Measurements from ENCODE around the gene CREG2.
"Not testable (repeated sequence)": the region's sequence is repeated elsewhere in the genome, so short reads cannot be mapped to it uniquely, and the experiment has no call there.

CREG2 gene

DNA sequence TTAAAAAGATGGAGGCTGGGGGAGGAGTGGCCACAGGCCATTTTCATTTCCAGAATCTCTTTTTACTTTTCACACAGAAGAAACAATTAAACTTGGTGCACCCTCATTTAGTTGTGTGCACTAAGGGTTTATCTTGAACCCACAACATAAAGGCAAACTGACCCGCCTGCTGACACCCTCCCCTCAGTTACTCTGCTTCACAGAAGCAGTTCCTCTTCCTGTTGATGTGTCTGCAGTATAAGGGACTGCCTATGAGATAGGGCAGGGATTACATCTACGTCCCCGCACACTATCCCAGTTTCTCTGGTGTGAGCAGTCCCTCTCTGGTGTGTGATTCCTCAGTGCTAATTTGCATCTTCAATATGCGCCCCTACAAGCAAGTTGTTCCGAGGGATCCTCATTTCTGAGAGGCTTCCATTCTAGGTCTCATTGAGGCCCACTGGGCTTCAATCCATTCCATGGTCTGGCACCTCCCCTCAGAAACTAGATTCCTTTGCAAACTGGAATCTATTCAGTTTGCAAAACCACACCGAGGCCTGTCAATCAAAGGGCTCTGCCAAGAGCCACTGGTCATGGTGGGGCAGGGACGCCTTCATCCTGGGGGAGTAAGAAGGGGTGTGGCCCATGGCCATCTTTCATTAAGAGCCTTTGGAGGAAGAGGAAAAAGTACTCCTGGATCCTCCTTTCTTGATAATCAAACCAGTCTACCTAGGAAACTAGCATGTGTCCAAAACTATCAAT is 12.3 kb downstream of the CREG2 start:
- DNase-seq (ENCODE audit: low read depth) = no peak

DNA sequence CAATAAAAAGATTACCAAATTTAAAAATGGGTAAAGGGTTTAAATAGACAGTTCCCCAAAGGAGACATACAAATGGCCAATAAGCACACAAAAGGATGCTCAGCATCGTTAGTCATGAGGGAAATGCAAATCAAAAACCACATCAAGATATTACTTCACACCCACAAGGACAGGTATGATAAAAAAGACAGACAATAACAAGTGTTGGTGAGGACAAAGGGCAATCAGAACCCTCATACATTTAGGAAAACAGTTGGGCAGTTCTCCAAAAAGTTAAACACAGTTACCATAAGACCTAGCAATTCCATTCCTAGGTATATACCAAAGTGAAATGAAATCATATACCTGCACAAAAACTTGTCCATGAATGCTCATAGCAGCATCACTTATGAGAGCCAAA is 14.5 kb downstream of the CREG2 start:
- no peak for DNase-seq (ENCODE audit: low read depth)

DNA sequence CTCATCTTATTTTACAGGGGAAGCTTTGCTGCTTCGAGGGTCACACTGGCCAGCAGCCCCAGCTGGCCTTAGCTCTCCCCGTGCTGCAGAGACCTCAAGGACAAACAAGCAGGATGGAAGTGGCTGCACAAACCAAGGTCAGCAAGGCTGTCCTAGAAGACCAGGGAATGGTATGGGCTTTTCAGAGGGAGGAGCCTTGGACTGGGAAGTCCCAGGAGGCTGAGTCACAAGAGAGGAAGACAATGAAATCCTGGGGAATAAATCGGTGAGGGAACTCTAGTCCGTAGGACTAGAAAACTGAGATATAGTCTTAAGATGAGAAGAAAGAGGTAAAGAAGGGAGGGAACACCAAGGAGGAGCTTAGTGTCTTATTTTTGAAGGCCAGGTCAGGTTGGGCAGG is 15.7 kb downstream of the CREG2 start:
- no peak for DNase-seq (ENCODE audit: low read depth)

DNA sequence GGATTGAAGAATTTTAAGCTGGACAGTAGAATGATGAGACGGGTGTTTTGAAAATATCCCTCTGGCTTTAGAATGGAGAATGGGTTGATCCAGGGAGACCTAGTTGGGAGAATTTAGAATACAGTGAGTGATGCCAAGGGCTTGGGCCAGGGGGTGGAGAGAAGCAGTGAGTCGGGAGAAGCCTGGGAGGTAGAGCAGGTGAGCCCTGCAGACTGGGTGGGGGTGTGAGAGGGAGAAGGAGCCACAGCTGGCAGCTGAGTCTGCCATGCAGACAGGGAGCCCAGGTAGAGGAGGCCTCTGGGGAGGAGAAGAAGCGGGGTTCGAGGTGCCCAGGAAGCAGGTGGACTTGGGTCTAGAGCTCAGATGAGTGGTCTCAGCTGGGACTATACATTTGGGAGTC is 18.2 kb downstream of the CREG2 start:
- DNase-seq (ENCODE audit: low read depth) = no peak

DNA sequence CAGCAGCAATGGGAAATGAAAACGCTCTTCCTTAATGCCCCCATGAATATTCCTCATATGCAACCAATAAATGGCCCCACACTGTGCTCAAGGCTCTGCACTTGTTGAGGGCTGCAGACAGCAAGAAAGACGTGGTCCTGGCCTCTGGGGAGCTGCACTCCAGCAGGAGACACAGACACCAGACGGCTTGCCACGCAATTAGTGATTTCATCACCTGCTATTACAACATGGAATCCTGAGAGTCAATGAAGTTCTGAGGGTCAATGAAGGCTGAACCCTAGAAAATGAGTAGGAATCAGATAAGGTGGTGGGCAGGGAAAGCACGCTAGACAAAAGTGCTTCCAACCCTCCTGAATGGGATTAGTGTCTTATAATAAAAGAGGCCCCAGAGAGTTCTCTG is 18.9 kb downstream of the CREG2 start:
- DNase-seq (ENCODE audit: low read depth) = no peak

DNA sequence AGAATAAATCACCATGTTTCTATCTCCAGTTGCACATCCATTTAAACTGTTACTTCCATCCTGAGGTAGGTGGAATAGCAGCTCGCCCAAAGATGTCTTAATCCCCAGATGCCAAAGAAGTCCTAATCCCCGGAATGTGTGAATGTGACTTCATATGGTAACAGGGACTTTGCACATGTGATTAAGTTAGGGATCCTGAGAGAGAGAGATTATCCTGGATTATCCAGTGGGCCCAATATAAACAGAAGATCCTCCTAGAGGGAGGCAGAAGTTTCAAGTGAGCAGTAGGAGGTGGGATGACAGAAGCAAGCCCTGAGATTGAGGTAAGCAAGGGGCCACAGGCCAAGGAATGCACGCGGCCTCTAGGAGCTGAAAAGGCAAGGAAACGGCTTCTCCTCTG is 19.8 kb downstream of the CREG2 start:
- no peak for DNase-seq (ENCODE audit: low read depth)

DNA sequence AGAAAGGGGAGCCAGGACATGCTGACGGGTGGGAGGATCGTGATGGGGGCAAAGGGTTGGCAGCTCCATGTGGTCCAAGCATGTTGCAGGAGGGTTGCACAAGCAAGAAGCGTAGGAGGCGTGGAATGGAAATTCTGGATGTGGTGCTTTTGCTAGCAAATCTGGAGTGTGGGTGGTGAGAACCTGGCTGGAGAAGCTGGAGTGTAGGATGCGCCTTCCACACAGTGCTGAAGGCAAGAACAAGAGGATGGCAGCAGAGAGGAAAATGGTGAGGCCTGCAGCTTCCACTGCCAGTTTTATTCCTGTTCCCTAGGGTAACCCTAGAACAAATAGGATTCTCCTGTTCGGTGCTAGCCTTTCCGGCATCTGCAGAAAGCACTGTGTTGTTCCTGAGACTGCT is 22.4 kb downstream of the CREG2 start:
- DNase-seq (ENCODE audit: low read depth) = no peak

DNA sequence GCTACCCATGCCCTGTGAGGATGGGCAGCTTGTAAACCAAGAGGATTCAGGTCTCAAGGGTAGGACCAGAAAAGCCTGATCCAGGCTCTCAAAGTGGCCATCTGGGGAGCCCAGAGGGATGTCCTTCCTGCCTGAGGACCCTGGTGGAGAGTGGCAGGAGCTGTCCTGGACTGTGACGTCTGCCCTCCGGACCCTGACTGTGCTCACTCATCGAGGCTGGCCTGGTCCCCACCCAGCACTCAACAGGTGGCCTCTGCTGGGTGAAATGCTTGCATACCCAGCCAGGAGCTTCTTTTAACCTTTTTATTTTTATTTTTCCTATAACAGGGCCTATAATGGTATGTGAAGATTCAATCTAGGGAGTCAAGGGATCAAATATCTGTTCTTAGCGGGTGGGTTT is 24.5 kb downstream of the CREG2 start:
- DNase-seq (ENCODE audit: low read depth) = no peak

DNA sequence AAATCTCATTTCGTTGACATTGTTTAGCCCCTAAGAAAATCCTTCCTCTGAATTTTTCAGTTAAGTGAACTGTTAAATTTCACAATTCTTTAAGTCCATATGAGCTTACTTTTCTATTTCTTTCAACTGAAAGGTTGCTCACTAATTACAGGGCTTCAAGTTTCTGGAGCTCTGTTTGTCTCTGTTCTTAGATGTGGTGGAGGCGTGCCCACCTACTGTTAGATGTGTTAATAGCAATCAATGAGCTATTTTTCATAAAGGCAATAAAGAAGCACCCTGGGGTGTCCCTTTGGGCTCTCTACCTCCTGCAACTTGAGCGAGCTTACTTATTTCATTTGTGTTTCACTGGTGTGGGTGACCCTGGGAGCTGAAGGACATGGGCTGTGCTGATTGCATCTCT is 25.0 kb downstream of the CREG2 start:
- no peak for DNase-seq (ENCODE audit: low read depth)

DNA sequence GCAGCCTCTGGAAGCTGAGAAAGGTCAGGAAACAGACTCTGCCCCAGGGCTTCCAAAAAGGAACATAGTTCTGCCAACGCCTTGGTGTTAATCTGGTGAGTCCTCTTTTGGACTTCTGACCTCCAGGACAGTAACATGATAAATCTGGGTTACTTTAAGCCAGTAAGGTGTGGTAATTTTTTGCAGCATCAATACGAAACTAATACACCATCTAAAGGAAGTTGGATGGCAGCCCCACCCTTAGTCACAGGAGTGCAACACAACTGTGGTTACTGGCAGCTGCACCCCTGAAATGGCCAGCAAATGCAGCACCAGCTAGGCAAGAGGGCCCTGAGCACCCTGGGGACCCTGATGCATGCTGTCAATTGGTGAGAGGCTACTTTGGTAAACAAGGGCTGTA is 25.8 kb downstream of the CREG2 start:
- no peak for DNase-seq (ENCODE audit: low read depth)

DNA sequence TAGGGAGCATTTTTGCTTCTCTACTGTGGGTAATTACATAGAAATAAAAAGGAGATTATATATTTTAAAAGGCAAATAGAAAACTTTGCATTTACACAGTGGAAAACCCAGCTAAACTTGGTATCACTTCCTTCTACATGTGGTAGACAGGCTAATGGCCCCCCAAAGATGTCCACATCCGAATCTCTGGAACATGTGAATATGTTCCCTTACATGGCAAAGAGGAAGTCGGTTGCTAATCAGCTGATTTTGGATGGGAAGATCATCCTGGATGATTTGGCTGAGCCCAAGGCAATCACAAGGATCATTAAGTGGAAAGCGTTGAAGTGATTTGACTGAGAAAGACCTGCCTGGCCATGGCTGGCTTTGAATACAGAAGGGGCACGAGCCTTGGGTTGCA is 26.2 kb downstream of the CREG2 start:
- no peak for DNase-seq (ENCODE audit: low read depth)

DNA sequence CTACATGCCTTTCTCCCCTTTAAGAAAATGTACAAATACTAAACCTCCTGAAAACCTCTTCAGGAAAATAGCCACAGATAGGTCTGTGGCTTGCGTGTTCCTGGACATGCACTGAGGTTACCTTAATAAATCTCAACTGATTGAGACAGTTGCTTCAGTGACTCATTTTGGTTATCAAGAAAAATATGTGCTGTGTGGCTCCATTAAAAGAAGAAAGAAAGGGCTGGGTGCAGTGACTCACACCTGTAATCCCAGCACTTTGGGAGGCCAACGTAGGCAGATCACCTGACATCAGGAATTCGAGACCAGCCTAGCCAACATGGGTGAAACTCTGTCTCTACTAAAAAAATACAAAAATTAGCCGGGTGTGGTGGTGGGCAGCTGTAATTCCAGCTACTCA is 27.1 kb downstream of the CREG2 start:
- no peak for DNase-seq (ENCODE audit: low read depth)

DNA sequence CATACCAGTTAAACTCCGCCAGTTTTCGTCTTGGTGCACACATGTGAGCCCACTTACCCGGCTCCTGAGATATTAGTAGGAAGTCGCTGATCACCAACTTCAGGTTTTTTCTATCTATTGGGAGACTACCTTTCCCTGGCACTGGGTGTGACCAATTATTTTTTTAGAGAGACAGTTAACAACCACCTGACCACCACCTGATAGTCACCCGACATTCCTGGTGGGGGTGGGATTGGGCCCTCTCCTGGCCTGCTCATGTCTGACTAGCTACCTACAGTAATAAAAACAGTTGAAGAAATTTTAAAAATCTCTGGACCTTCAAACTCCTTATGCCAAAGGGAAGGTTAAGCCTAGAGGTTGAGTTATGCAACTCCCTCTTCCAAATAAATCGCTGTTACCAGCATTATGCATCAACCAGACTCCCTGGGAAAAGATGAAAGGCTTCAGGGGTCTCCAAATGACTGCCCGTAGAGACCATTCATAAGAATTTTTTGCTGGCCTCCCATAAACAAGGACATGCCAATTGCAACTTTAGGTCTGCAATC is 27.8 kb downstream of the CREG2 start:
- DNase-seq (ENCODE audit: low read depth) = no peak

DNA sequence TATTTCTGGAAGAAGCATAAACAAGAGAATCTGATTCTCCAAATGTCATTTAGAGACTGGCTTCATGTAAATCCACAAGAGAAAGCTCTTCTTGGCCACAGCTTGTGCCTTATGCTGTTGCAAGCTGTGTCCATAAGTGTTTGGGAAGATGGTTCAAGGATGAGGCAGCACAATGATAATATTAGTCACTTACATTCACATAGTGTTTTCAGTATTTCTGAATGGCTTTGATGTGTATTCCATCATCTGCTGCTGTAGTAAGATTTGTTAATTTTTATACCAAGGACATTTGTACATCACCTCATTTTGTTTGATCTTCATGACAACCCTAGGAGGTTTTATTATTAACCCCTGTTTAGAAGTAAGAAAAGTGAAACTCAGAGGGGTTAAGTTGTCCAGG is 29.9 kb downstream of the CREG2 start:
- DNase-seq (ENCODE audit: low read depth) = no peak

DNA sequence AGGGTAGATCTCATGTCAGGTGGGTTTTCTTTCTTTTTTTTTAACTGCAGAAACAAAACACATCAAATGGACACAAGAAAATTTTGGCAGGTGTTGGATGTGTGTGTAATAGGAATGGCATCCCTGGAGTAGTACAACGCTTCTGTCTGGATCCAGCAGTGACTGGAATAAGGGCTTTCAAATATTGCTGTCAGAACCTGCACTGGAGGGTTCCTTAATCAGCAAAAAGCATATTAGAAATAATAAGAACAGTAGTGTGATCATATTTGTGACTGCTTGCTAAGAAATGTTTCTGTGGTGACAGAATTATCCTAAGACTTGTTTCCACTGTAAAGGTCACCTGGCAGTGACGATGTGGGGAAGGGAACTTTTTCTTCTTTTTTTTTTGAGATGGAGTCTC is 30.8 kb downstream of the CREG2 start:
- no peak for DNase-seq (ENCODE audit: low read depth)

DNA sequence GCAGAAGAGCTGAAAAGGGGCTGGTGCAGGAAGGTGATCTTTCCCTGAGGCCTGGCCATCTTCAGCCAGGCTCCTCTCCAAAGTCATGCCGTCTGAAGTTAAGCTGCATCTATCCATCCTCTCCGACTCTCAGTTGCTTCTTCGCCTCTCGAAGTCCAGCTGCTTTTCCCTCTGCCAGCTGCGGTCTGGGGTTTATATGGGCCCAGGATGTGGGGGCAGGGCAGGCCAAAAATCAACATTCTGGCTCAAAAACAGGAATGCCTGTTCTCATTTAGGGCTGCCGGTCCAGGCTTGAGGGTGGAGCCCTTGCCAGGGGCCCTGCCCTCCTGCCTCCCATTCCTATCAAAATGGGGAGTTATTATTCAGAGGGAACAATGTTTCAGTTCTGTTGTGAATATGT is 31.2 kb downstream of the CREG2 start:
- no peak for DNase-seq (ENCODE audit: low read depth)

DNA sequence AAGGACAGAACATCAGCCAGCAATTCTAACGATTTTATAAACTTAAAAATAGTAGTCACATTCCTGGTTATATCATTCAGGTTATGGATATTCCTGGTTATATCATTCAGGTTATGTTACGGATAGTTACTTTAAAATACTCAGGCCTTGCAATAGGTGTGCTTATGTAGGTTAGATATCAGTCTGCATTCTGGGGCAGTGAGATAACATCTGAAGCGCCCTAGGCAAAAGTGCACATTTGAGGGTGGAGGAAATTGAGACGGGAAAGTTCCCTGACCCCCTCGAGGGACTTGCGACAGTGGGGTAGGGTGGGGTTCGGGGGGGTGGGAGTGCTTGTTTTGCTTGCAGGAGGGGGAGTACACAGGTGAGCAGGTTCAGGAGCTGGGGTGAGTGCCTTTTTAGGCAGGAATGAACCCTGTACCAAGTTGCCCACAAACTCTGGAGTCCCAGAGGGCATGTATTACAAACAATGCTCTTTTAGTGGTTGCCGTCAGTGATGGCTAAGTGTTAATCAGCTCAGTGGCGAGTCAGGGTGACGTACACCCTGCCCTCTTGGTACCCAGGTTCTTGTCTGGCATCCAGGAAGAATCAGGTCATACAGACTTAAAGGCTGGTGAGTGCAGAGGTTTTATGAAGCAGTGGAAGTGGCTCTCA is 31.8 kb downstream of the CREG2 start:
- DNase-seq (ENCODE audit: low read depth) = no peak

DNA sequence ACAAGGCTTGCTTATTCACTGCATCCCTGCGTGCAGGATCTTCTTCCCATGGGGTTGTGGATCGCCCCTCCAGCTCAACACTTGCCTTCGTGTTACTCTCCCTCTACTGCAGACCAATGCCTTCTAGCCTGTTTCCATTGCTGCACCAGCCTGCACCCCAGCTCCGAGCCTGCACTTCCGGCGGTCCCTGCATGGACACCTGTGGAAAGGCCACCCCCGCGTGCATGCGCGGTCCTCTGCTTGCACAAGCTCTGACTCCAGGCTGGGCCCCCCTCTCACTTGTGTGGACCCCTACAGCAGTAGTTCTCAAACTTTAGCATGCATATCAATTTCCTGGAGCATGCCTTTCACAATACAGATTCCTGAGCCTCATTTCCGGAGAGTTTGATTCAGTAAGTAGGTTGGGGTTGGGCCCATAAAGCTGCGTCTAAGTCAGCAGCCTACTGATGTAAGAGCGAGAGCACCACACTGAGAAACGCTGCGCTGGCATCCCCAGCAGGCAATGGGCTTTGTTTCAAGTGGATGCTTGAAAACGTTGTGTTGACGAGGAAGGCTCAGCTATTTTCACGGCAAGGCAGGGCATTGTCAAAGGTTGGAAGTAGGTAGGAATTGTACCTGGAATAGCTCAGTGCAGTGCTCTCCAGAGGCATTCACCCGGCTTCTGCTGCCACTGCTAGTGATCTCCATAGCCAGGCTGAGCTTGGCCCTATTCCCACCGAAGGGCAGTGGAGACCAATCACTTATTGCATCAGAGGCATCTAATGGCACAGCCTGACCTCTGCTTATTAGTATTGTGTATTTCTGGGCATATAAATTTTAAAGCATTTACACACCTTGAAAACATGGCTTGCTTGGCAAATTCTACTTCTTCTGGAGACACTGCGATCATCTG is 32.6 kb downstream of the CREG2 start:
- DNase-seq (ENCODE audit: low read depth) = no peak

DNA sequence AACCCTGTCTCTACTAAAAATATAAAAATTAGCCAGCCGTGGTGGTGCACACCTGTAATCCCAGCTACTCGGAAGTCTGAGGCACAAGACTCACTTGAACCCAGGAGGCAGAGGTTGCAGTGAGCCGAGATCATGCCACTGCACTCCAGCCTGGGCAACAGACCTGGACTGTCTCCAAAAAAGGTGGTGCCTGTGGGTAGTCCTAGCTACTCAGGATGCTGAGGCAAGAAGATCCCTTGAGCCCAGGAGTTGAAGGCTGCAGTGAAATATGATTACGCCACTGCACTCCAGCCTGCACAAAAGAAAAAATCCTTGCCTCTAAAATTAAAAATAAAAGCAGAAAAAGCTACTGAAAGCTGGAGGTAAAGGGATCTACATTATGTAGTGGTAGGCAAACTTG is 34.7 kb downstream of the CREG2 start:
- not testable (repeated sequence) for DNase-seq (ENCODE audit: low read depth)

DNA sequence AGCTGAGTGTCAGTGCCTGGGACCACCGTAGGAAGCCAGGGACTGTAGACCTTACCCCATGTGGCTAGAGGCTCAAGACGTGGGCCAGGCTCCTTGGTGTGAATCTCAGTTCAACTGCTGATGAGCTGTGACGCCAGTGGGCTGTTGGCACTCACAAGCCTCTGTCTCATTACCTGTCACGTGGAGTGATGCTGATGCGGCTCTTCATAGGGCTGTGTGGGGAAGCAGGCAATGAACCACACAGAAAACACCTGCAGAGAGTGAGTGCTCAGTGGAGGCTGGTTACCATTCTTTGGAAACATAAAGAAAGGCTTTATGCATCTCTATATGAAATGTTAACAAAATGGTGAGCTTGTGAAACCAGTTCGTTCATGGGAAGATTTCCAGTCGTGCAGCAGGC is 36.1 kb downstream of the CREG2 start:
- DNase-seq (ENCODE audit: low read depth) = no peak

DNA sequence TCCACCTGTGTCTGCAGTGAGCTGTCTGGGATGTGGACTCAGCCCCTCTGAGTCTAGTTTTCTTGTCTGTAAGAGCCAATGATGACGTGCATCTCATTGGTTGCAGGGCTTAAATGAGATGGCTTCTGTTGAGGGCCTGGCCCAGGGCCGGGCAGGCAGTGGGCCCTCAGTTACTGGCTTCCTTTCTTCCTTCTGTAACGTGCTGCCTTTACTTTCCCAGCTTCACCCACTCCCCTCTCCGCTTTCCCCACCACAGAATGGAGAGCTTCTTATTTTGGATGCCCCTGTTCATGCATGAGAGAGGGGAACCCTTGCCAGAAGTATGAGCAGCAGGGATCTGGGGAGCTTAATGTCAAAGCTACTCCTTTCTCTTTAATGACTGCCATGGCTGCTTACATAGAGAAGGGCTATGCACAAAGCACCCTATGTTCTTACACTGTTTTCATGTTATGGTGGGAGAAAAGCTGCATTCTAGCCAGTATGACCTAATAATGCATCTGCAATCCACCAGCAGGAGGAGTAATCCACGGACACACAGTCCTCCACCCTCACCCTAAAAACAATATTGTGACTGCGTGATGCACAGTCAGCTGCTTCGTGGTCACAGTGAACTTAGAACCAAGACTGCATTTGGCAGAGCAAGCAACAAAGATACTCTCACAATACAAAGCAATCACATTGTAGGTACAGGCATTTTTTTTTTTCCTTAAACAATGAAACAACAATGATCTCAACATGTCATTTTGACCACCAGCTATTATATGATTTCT is 37.2 kb downstream of the CREG2 start:
- no peak for DNase-seq (ENCODE audit: low read depth)

DNA sequence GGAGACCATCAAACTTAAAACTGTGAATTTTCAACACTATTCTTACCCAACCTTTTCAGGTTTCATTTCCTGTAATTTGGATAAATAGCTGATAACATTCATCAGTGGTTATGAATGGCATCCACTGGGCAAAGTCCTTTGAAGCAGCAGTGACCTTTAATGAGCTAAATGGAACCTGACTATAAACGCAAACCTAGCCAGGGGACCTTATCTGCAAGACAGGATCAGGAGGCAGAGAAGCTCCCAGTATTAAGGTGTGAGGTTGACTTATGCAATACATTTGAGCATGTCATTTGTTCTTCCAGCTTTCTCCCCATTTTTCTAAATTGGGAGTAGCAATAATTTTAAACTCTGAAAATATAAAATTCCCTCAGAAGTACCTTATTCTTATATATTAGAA is 38.4 kb downstream of the CREG2 start:
- DNase-seq (ENCODE audit: low read depth) = no peak
